A549 (cell line): ENCODE data around the gene PARP2. TPM values are rescaled to one million over a fixed set of nuclear protein-coding genes. Genes with fewer than 3 reads are reported as not detected.

Source experiments
- ATAC-seq, 2 experiments: fragments of 200-7000 bp in 1 of 2; fragments of >200 bp in 1 of 2; cut with Nextera tagmentation in 1 of 2; cut with Tn5 transposase in 1 of 2; 3 replicates each; pipeline versions ENCODE4 v1.8.0 to v1.9.1; 2018 to 2020; ENCODE audit warnings: mild to moderate bottlenecking in 1 of 2, moderate library complexity in 1 of 2
- CTCF ChIA-PET: fragments of 300-600 bp; sonication (Branson Sonifier 250); formaldehyde crosslinking; extraction: SDS; loops from one replicate; lab custom pipeline; 2021; ENCODE audit warnings: antibody characterized with exemption, inconsistent platforms; lab: Yijun Ruan, JAX
- POLR2A ChIA-PET: fragments of 350-600 bp; formaldehyde crosslinking; extraction: SDS; loops from one replicate; lab custom pipeline; 2021; ENCODE audit warnings: antibody characterized with exemption, inconsistent platforms; lab: Yijun Ruan, JAX
- DNase-seq, 2 experiments: peaks; one replicate each; pipeline versions ENCODE4 v3.0.0 to v3.0.0-alpha.2; 2011 to 2016; ENCODE audit warnings: low read depth in 1 of 2, low spot score in 1 of 2
- FAIRE-seq: peaks from 2 replicates; lab custom pipeline; 2011; peaks lifted over from hg19 to GRCh38; lab: Jason Lieb, UNC
- H3K27ac ChIP-seq, 2 experiments: fragments of >200 bp; sonication (Bioruptor Twin); formaldehyde crosslinking; 3 replicates each; pipeline ENCODE4 v1.5.1; 2016 to 2017
- H3K4me1 ChIP-seq: fragments of >200 bp; sonication (Bioruptor Twin); formaldehyde crosslinking; 3 replicates; pipeline ENCODE4 v1.6.1; 2016
- H3K4me2 ChIP-seq: fragments of >200 bp; sonication (Bioruptor Twin); formaldehyde crosslinking; 3 replicates; pipeline ENCODE4 v1.6.1; 2016
- H3K4me3 ChIP-seq: fragments of >200 bp; sonication (Bioruptor Twin); formaldehyde crosslinking; 3 replicates; pipeline ENCODE4 v1.5.1; 2016
- H3K9me3 ChIP-seq: fragments of >200 bp; sonication (Bioruptor Twin); formaldehyde crosslinking; 3 replicates; pipeline ENCODE4 v1.6.1; 2016
- BHLHE40 ChIP-seq: IDR thresholded peaks from 2 replicates; pipeline ENCODE4 v1.6.1; 2012; ENCODE audit warnings: low read depth, low read length, inconsistent platforms
- CBX8 ChIP-seq: fragments of 200-600 bp; sonication (generic); IDR thresholded peaks from 2 replicates; pipeline ENCODE4 v1.6.1; 2016
- CEBPB ChIP-seq, 2 experiments: fragments of >200 bp in 1 of 2; sonication (Bioruptor Twin) in 1 of 2; formaldehyde crosslinking in 1 of 2; IDR thresholded peaks; 2 replicates each; pipeline ENCODE4 v1.6.1; 2012 to 2016
- CHD4 ChIP-seq: fragments of 200-600 bp; sonication (generic); IDR thresholded peaks from 2 replicates; pipeline ENCODE4 v1.6.1; 2016; ENCODE audit warnings: antibody characterized with exemption, mild to moderate bottlenecking, borderline replicate concordance
- EHF ChIP-seq: fragments of 250-450 bp; sonication (Bioruptor Pico); IDR thresholded peaks from 2 replicates; pipeline ENCODE4 v1.5.0; 2020; ENCODE audit warnings: mild to moderate bottlenecking
- EHMT2 ChIP-seq: fragments of 200-600 bp; sonication (generic); IDR thresholded peaks from 2 replicates; pipeline ENCODE4 v1.6.1; 2016; ENCODE audit warnings: antibody characterized with exemption, low read depth, mild to moderate bottlenecking, moderate library complexity
- EP300 ChIP-seq, 2 experiments: fragments of >200 bp; sonication (Bioruptor Twin); formaldehyde crosslinking; IDR thresholded peaks; 2 replicates in 1 of 2; 3 replicates in 1 of 2; pipeline ENCODE4 v1.6.1; 2016 to 2017
- FOSL2 ChIP-seq, 2 experiments: fragments of 450-650 bp in 1 of 2; fragments of >200 bp in 1 of 2; sonication (Bioruptor Twin) in 1 of 2; formaldehyde crosslinking; IDR thresholded peaks; 2 replicates each; pipeline versions ENCODE4 v1.5.0 to v1.6.1; 2016 to 2020; ENCODE audit warnings: mild to moderate bottlenecking in 1 of 2, moderate library complexity in 1 of 2
- HEYL ChIP-seq: fragments of 250-450 bp; sonication (Bioruptor Pico); IDR thresholded peaks from 2 replicates; pipeline ENCODE4 v1.8.0; 2021; ENCODE audit warnings: mild to moderate bottlenecking, moderate library complexity
- HOXB5 ChIP-seq: fragments of 250-450 bp; sonication (Bioruptor Pico); IDR thresholded peaks from 2 replicates; pipeline ENCODE4 v1.5.0; 2020; ENCODE audit warnings: mild to moderate bottlenecking, moderate library complexity
- MAFK ChIP-seq: fragments of 450-650 bp; IDR thresholded peaks from 2 replicates; pipeline ENCODE4 v1.6.1; 2014; ENCODE audit not compliant: partially characterized antibody
- MAZ ChIP-seq: fragments of 150-350 bp; IDR thresholded peaks from 2 replicates; pipeline ENCODE4 v1.6.1; 2014; ENCODE audit warnings: antibody characterized with exemption, low read depth, low read length, borderline replicate concordance
- MYC ChIP-seq: IDR thresholded peaks from 2 replicates; pipeline ENCODE4 v1.6.1; 2012; ENCODE audit warnings: mild to moderate bottlenecking, inconsistent platforms, low read length, improper control_type of control experiment, borderline replicate concordance
- NR3C1 ChIP-seq: fragments of >200 bp; sonication (Bioruptor Twin); formaldehyde crosslinking; IDR thresholded peaks from 3 replicates; pipeline ENCODE4 v1.6.1; 2017
- POLR2AphosphoS2 ChIP-seq: conservative IDR thresholded peaks from 2 replicates; pipeline ENCODE4 v1.6.1; 2012; ENCODE audit warnings: low read length, improper control_type of control experiment, inconsistent platforms
- RAD21 ChIP-seq, 2 experiments: fragments of >200 bp in 1 of 2; sonication (Bioruptor Twin) in 1 of 2; formaldehyde crosslinking in 1 of 2; IDR thresholded peaks in 1 of 2; conservative IDR thresholded peaks in 1 of 2; 2 replicates in 1 of 2; 3 replicates in 1 of 2; pipeline ENCODE4 v1.6.1; 2012 to 2018; ENCODE audit warnings: inconsistent platforms in 1 of 2
- RFX5 ChIP-seq: fragments of 450-650 bp; IDR thresholded peaks from 2 replicates; pipeline ENCODE4 v1.7.1; 2014; ENCODE audit warnings: antibody characterized with exemption, mild to moderate bottlenecking, moderate library complexity
- SMC3 ChIP-seq: fragments of >200 bp; sonication (Bioruptor Twin); formaldehyde crosslinking; IDR thresholded peaks from 3 replicates; pipeline ENCODE4 v1.6.1; 2018; ENCODE audit warnings: inconsistent platforms
- SREBF2 ChIP-seq: fragments of 450-650 bp; IDR thresholded peaks from 2 replicates; pipeline ENCODE4 v1.6.1; 2014; ENCODE audit warnings: mild to moderate bottlenecking, moderate library complexity
- ZFP36 ChIP-seq: fragments of 450-650 bp; IDR thresholded peaks from 2 replicates; pipeline ENCODE4 v1.6.1; 2014; ENCODE audit warnings: borderline replicate concordance; ENCODE audit not compliant: partially characterized antibody
- ZSCAN20 ChIP-seq: fragments of 250-450 bp; sonication (Bioruptor Pico); IDR thresholded peaks from 2 replicates; pipeline ENCODE4 v1.8.0; 2022; ENCODE audit warnings: mild to moderate bottlenecking, moderate library complexity
- WGBS: methylation state at CpG from one replicate; pipeline ENCODE4 v1.1.6; 2017; ENCODE audit errors: missing lambda C conversion rate; 5-methylcytosine and 5-hydroxymethylcytosine counted together
- polyA plus RNA-seq, 4 experiments: library from polyadenylated mRNA; depleted of rRNA in 3 of 4; stranded (reverse); fragments of >200 nt; fragmentation: RNase III in 1 of 4; extraction: RNeasy Plus Mini Kit Qiagen cat#74134 plus additional on column Dnase treatment in 1 of 4; gene quantifications; 2 replicates in 3 of 4; 3 replicates in 1 of 4; pipeline ENCODE4 v1.2.3, GENCODE V29; 2011 to 2017
- TF ChIP-seq, protein P1 (sequence below): IDR thresholded peaks from 2 replicates; pipeline ENCODE4 v1.6.1; 2012
- TF ChIP-seq, protein P2 (sequence below): fragments of 250-450 bp; sonication (Bioruptor Pico); IDR thresholded peaks from 2 replicates; pipeline ENCODE4 v1.5.0; 2021; ENCODE audit warnings: mild to moderate bottlenecking, moderate library complexity, borderline replicate concordance
- TF ChIP-seq, protein P3 (sequence below): fragments of 200-600 bp; sonication (generic); IDR thresholded peaks from 2 replicates; pipeline ENCODE4 v1.6.1; 2016; ENCODE audit warnings: antibody characterized with exemption, mild to moderate bottlenecking, moderate library complexity

Gene PARP2
- polyA plus RNA-seq, 2 of the 4 experiments (the other 2 are of a cell fraction), result 42.3 to 43.4 TPM

DNA sequence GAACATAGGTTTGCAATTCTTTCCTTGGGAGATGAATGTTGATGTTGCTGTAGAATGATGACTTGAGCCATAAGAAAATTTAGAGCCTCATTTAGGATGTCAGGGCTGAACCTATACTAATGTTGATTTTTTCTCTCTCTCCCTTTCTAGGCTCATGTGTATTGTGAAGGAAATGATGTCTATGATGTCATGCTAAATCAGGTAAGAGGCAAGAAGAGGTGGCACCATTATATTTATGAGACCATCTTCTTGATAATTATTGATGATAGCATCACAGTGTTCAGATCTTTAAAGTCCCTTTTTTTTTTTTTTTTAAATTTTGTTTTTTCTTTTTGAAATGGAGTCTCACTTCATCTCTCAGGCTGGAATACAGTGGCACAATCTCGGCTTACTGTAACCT lies 3.3 kb downstream of the PARP2 start:
- TF ChIP-seq MAZ (no peak), EHF (CRISPR knock-in tag) (no peak), POLR2AphosphoS2 (no peak), ZSCAN20 (CRISPR knock-in tag) (no peak), CHD4 (no peak), SMC3 (no peak), BHLHE40 (no peak), RAD21 (conservative IDR thresholded peaks at IDR 0.05 in 1 of 2, IDR thresholded peaks at IDR 0.05 in 1 of 2) (no peak), MAFK (no peak)
- TF ChIP-seq, all 56 proteins: peak for 0
- no peak for ATAC-seq
- 95% methylated on average over 1 of the region's 1 CpG for WGBS
- Histone ChIP-seq H3K27ac (no peak overlapping the region), H3K4me3 (no peak overlapping the region), H3K4me2 (no peak overlapping the region), H3K9me3 (no peaks in the 10 kb centered on the region), H3K4me1 (peaks cover 1% of the 10 kb centered on the region; the same call in 1 of the 3 replicates)
- ChIA-PET CTCF (no interaction called here), POLR2A (no interaction called here)
- FAIRE-seq, result no peak
- no peak for DNase-seq

DNA sequence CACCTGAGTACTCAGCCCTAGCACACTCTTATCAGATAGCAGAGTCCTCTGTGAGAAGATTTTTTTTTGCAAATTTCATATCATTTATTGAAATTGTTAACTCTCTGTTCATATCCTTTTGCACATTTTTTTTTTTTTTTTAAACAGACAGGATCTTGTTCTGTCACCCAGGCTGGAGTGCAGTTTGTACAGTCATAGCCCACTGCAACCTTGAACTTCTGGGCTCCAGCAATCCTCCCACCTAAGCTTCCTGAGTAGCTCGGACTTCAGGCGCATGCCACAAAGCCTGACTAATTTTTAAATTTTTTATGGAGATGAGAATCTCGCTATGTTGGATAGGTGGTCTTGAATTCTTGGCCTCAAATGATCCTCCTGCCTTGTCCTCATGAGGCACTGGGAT lies 4.3 kb downstream of the PARP2 start:
- POLR2A ChIA-PET, result interaction anchor here (0.6 kb wide), 1 partner anchor 627 kb away, joined by 4 read pairs; no protein-coding TSS in a partner anchor

More for the DNA sequence above, 4.3 kb downstream of the PARP2 start:
- no peaks in the 10 kb centered on the region for H3K4me1 ChIP-seq
- no peak for ATAC-seq
- no peak for TF ChIP-seq MYC
- no peak for TF ChIP-seq EP300 (IDR thresholded peaks at IDR 0.05)
- no peak for TF ChIP-seq NR3C1
- TF ChIP-seq MAZ, result no peak
- no peak for TF ChIP-seq FOSL2 (IDR thresholded peaks at IDR 0.05)
- no peak for TF ChIP-seq FOSL2 (CRISPR knock-in tag; IDR thresholded peaks at IDR 0.05)
- TF ChIP-seq, protein P1, sequence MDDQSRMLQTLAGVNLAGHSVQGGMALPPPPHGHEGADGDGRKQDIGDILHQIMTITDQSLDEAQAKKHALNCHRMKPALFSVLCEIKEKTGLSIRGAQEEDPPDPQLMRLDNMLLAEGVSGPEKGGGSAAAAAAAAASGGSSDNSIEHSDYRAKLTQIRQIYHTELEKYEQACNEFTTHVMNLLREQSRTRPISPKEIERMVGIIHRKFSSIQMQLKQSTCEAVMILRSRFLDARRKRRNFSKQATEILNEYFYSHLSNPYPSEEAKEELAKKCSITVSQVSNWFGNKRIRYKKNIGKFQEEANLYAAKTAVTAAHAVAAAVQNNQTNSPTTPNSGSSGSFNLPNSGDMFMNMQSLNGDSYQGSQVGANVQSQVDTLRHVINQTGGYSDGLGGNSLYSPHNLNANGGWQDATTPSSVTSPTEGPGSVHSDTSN, result no peak
- no peak for TF ChIP-seq HOXB5 (CRISPR knock-in tag)
- no peak for TF ChIP-seq RFX5
- TF ChIP-seq, protein P2, sequence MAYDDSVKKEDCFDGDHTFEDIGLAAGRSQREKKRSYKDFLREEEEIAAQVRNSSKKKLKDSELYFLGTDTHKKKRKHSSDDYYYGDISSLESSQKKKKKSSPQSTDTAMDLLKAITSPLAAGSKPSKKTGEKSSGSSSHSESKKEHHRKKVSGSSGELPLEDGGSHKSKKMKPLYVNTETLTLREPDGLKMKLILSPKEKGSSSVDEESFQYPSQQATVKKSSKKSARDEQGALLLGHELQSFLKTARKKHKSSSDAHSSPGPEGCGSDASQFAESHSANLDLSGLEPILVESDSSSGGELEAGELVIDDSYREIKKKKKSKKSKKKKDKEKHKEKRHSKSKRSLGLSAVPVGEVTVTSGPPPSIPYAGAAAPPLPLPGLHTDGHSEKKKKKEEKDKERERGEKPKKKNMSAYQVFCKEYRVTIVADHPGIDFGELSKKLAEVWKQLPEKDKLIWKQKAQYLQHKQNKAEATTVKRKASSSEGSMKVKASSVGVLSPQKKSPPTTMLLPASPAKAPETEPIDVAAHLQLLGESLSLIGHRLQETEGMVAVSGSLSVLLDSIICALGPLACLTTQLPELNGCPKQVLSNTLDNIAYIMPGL (CRISPR knock-in tag), result no peak
- no peak for TF ChIP-seq SMC3
- no peak for TF ChIP-seq MAFK
- no peak for TF ChIP-seq CHD4
- TF ChIP-seq EHMT2, result no peak
- TF ChIP-seq CEBPB (IDR thresholded peaks at IDR 0.05), result no peak
- TF ChIP-seq SREBF2, result no peak
- no peak for TF ChIP-seq ZFP36
- TF ChIP-seq HEYL (CRISPR knock-in tag), result no peak
- TF ChIP-seq, protein P3, sequence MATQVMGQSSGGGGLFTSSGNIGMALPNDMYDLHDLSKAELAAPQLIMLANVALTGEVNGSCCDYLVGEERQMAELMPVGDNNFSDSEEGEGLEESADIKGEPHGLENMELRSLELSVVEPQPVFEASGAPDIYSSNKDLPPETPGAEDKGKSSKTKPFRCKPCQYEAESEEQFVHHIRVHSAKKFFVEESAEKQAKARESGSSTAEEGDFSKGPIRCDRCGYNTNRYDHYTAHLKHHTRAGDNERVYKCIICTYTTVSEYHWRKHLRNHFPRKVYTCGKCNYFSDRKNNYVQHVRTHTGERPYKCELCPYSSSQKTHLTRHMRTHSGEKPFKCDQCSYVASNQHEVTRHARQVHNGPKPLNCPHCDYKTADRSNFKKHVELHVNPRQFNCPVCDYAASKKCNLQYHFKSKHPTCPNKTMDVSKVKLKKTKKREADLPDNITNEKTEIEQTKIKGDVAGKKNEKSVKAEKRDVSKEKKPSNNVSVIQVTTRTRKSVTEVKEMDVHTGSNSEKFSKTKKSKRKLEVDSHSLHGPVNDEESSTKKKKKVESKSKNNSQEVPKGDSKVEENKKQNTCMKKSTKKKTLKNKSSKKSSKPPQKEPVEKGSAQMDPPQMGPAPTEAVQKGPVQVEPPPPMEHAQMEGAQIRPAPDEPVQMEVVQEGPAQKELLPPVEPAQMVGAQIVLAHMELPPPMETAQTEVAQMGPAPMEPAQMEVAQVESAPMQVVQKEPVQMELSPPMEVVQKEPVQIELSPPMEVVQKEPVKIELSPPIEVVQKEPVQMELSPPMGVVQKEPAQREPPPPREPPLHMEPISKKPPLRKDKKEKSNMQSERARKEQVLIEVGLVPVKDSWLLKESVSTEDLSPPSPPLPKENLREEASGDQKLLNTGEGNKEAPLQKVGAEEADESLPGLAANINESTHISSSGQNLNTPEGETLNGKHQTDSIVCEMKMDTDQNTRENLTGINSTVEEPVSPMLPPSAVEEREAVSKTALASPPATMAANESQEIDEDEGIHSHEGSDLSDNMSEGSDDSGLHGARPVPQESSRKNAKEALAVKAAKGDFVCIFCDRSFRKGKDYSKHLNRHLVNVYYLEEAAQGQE, result no peak
- no peak for TF ChIP-seq CBX8
- no peak overlapping the region for H3K27ac ChIP-seq
- CTCF ChIA-PET, result no interaction called here
- no peak for DNase-seq
- no peak overlapping the region for H3K4me3 ChIP-seq
- no peak overlapping the region for H3K4me2 ChIP-seq
- FAIRE-seq, result no peak
- no peaks in the 10 kb centered on the region for H3K9me3 ChIP-seq
- 93% methylated on average over 3 of the region's 3 CpGs for WGBS
